Activated CD4-positive, alpha-beta T cell treated with anti-CD3 and anti-CD28 coated beads, Interleukin-2, amount 10 ng/mL, durations not matched to agents 24 days and 14 days (primary cell): Measurements from ENCODE around the gene VGLL3. TPM values are rescaled to one million over a fixed set of nuclear protein-coding genes. Genes with fewer than 3 reads are reported as not detected.
"Not testable (repeated sequence)": the region's sequence is repeated elsewhere in the genome, so short reads cannot be mapped to it uniquely, and the experiment has no call there.

Experiments
- DNase-seq: peaks from one replicate; pipeline ENCODE4 v3.0.0; 2022
- H3K27ac Mint-ChIP-seq: one replicate; pipeline ENCODE4 v1.8.0; 2022; ENCODE audit warnings: mild to moderate bottlenecking, mixed read lengths
- H3K27me3 Mint-ChIP-seq: one replicate; pipeline ENCODE4 v1.8.0; 2022; ENCODE audit warnings: mixed read lengths
- H3K36me3 Mint-ChIP-seq: one replicate; pipeline ENCODE4 v1.8.0; 2022; ENCODE audit warnings: low read depth, mild to moderate bottlenecking, mixed read lengths
- H3K4me1 Mint-ChIP-seq: one replicate; pipeline ENCODE4 v1.8.0; 2021; ENCODE audit warnings: mixed read lengths
- H3K4me3 Mint-ChIP-seq: one replicate; pipeline ENCODE4 v1.8.0; 2022; ENCODE audit warnings: mild to moderate bottlenecking, moderate library complexity, mixed read lengths
- H3K9me3 Mint-ChIP-seq: one replicate; pipeline ENCODE4 v1.8.0; 2021; ENCODE audit warnings: mixed read lengths
- intact Hi-C: fragments of 100-400 bp; cut with micrococcal nuclease; formaldehyde crosslinking; loops from one replicate; pipeline ENCODE4 v1.15.1; 2023
- total RNA-seq: library from RNA; stranded (reverse); gene quantifications from 2 replicates; pipeline ENCODE4 v1.2.3, GENCODE V29; 2022

VGLL3 gene, protein sequence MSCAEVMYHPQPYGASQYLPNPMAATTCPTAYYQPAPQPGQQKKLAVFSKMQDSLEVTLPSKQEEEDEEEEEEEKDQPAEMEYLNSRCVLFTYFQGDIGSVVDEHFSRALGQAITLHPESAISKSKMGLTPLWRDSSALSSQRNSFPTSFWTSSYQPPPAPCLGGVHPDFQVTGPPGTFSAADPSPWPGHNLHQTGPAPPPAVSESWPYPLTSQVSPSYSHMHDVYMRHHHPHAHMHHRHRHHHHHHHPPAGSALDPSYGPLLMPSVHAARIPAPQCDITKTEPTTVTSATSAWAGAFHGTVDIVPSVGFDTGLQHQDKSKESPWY
- not detected in 2 replicates for total RNA-seq

DNA sequence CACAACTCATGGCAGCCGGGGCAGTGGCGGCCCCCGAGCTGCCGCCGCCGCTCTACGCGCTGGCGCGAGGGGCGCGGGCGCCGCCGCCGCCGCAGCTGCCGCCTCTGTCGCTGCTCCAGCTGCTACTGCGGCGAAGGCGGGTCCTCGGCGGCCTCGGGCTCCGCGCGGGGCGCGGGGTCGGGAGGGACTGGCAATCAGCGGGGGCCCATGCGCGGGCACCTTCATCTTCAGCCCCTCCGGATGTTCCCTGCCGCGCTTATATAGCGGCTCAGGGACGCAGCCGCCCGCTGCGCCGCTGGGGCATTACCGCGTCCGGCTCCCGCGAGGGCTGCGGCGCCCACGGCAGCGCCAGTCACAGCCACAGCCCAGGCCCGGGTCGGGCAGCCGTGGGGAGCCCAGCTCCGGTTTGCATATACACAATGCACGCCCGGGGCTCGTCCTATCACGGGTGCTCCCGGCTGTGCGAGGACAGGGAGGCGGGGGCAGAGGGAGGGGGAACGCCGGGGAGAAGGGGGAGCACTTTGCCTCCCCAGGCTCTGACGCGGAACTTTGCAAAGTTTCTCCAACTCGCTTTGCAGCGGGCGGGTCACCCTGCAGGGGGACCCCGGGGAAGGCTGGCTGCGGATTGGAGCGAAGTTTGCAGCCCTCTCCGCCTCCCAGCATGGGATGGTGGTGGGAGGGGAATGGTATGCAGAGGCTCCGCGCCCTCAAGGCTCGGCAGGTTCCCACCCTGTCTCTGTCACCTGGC is at the start of gene VGLL3:
Gene VGLL3, minus strand, starts transcription at position 416 of the 748 bp plus-strand sequence. Its CDS starts 406 bp downstream, at position 10.
- H3K27me3 Mint-ChIP-seq: peaks cover 33% of the 10 kb centered on the region
- H3K27ac Mint-ChIP-seq: no peak within 1 kb of the TSS
- peak within 1 kb of the TSS; percentile 52 for H3K4me3 Mint-ChIP-seq
- no peaks in the 10 kb centered on the region for H3K9me3 Mint-ChIP-seq
- peaks cover 2% of the 10 kb centered on the region for H3K4me1 Mint-ChIP-seq
- DNase-seq: peak; percentile 65
- intact Hi-C loops: no loop called here
- H3K36me3 Mint-ChIP-seq: no peaks in the 10 kb centered on the region

DNA sequence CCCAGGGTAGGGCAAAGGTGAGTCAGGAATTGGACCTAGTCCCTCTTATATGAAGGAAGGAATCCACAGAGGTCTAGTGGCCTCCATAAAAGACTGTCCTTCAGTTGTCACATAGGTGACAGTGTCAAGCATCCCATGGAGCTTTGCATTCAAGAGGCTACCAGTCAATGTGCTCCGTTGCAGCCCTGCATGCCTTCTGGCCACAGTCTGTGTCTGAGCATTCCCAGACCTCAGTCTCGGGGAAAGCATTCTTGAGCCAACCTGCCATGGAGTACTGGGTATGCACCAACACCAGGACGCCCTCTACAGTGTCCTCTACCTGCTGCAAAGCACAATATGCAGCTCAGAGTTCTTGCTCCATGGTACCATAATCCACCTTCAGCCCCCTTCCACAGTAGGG is 46.7 kb upstream of the VGLL3 start:
- H3K27me3 Mint-ChIP-seq: no peaks in the 10 kb centered on the region
- no peaks in the 10 kb centered on the region for H3K9me3 Mint-ChIP-seq
- no peak for DNase-seq
- no peaks in the 10 kb centered on the region for H3K4me1 Mint-ChIP-seq
- no peak overlapping the region for H3K27ac Mint-ChIP-seq
- H3K36me3 Mint-ChIP-seq: no peaks in the 10 kb centered on the region
- H3K4me3 Mint-ChIP-seq: no peak overlapping the region
- intact Hi-C loops: no loop called here

DNA sequence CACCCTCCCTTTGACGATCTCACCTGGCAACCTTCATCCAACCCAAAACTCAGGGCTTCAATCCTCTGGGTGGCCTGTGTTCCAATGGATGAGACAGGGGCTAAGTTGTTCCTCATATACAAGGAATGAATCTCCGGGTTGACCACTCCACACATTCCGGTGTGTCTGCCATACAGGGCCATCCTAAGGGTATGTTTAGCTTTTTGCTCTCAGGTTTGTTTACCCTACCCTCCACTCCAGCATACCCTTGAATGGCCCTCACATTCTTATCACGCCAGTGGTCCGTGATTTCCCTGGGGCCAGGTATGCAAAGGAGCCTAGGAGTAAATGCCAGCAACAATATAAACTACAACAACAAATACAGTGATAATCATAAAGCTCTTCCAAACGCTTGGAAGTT is 45.7 kb upstream of the VGLL3 start:
- no peaks in the 10 kb centered on the region for H3K9me3 Mint-ChIP-seq
- no peaks in the 10 kb centered on the region for H3K36me3 Mint-ChIP-seq
- DNase-seq: no peak
- H3K27ac Mint-ChIP-seq: no peak overlapping the region
- intact Hi-C loops: no loop called here
- no peaks in the 10 kb centered on the region for H3K4me1 Mint-ChIP-seq
- H3K4me3 Mint-ChIP-seq: no peak overlapping the region
- no peaks in the 10 kb centered on the region for H3K27me3 Mint-ChIP-seq

DNA sequence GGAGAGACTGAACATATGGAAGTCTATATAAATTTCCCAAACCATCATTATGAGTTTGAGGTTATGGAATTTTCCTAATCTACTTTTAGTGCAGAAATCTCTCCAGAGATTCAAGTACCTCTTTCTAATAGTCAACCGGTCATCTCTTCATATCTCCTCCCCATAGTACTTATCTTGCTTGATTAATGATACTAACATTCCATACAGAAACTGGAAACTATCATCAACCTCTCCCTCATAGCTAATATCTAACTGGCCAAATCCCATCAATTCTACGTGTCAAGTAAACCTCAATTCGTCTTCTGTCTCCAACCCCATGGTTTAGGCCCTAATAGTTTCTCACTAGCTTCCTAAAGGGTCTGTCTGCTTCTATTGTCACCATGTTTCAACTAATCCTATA is 44.4 kb upstream of the VGLL3 start:
- H3K27ac Mint-ChIP-seq: no peak overlapping the region
- no peaks in the 10 kb centered on the region for H3K36me3 Mint-ChIP-seq
- no peaks in the 10 kb centered on the region for H3K4me1 Mint-ChIP-seq
- H3K9me3 Mint-ChIP-seq: no peaks in the 10 kb centered on the region
- DNase-seq: no peak
- H3K4me3 Mint-ChIP-seq: no peak overlapping the region
- no peaks in the 10 kb centered on the region for H3K27me3 Mint-ChIP-seq
- intact Hi-C loops: no loop called here

DNA sequence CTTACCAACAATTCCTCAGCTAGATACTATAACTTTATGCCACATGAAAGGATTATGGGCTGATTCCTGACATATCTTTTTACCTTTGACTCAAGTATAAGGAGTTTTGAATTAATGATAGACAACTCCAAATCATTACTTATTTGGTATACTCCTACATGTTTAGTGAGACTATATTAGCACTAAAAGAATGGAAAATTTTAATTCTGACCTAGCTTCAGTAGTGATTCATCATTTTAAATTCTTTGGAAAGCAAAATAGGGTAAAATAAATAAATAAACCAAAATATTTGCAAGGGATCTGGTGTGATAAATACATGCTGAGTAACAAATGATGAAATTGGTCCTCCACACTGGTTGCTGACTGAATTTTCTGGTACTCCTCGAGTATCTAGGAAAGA is 42.3 kb upstream of the VGLL3 start:
- Mint-ChIP-seq H3K27ac (no peak overlapping the region), H3K36me3 (no peaks in the 10 kb centered on the region), H3K9me3 (no peaks in the 10 kb centered on the region), H3K4me1 (no peaks in the 10 kb centered on the region), H3K4me3 (no peak overlapping the region), H3K27me3 (no peaks in the 10 kb centered on the region)
- intact Hi-C loops: no loop called here
- no peak for DNase-seq

DNA sequence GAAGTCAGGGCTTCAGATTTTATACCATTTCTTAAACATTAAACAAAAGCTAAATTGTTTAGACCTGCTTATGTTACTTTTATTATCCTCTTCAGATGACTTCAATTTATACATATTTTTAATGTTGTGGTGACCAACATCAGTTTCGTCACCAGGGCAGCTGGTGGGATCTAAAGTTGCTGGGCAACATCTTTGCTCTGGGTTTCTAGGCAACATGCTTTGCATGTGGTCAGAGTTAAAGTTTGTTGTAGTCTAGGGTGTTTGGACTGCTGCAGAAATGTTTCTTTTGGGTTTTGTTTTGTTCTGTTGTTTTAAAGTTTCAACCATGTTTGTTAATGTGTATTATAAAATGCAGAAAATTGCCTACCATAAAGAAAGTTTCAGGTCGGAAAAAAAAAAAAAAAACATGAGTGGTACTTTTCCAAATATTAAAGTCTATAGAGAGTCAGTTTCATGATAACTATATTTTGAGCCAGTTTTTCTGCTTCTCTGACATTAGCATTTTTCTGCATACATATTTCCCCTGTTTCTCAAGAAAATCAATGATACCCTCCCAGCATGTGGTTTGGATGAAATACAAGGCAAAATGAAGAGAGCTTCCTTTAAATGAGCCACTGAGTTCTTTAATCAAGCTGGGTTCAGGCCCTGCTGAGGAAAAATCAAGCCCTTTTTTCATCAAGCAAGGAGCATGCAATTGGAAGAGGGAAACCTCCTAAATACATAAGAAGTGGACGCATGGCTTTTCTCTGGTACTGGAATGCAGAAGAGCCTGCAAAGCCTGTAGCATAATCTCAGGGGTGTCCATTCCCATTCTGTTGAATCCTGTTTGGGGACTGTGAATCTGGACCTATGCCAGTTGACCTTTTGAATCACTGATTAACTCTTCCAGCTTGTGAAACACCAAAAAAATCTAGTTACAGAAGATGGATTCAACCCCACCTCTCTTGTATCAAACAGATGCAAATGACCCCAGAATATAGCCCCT is 35.0 kb upstream of the VGLL3 start:
- Mint-ChIP-seq H3K4me1 (no peaks in the 10 kb centered on the region), H3K27me3 (no peaks in the 10 kb centered on the region), H3K4me3 (no peak overlapping the region), H3K27ac (no peak overlapping the region), H3K9me3 (peaks cover 4% of the 10 kb centered on the region), H3K36me3 (no peaks in the 10 kb centered on the region)
- intact Hi-C loops: no loop called here
- DNase-seq: no peak

DNA sequence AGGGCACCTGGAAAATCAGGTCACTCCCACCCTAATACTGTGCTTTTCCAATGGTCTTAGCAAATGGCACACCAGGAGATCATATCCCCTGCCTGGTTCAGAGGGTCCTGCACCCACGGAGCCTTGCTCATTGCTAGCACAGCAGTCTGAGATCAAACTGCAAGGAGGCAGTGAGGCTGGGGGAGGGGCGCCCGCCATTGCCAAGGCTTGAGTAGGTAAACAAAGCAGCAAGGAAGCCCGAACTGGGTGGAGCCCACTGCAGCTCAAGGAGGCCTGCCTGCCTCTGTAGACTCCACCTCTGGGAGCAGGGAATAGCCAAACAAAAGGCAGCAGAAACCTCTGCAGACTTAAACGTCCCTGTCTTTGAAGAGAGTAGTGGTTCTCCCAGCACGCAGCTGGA is 26.4 kb upstream of the VGLL3 start:
- DNase-seq, H3K4me3 Mint-ChIP-seq, H3K27me3 Mint-ChIP-seq, H3K36me3 Mint-ChIP-seq, H3K27ac Mint-ChIP-seq, intact Hi-C loops, H3K4me1 Mint-ChIP-seq: not testable (repeated sequence)
- peaks cover 12% of the 10 kb centered on the region for H3K9me3 Mint-ChIP-seq

DNA sequence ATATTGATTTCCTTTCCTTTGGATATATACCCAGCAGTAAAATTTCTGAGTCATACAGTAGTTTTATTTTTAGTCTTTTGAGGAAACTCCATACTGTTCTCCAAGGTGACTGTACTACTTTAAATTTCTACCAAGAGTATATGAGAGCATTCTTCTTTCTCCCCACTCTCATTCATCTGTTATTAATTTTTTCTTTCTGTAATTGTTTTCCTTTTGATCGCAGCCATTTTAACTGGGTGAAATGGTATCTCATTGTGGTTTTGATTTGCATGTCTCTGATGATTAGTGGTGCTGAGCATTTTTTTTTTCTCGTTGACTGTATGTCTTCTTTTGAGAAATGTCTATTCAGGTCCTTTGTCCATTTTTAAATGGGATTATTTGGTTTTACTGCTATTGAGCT is 18.3 kb upstream of the VGLL3 start:
- H3K9me3 Mint-ChIP-seq: no peaks in the 10 kb centered on the region
- H3K36me3 Mint-ChIP-seq: no peaks in the 10 kb centered on the region
- no peaks in the 10 kb centered on the region for H3K27me3 Mint-ChIP-seq
- H3K27ac Mint-ChIP-seq: no peak overlapping the region
- H3K4me3 Mint-ChIP-seq: no peak overlapping the region
- no peak for DNase-seq
- intact Hi-C loops: no loop called here
- no peaks in the 10 kb centered on the region for H3K4me1 Mint-ChIP-seq

DNA sequence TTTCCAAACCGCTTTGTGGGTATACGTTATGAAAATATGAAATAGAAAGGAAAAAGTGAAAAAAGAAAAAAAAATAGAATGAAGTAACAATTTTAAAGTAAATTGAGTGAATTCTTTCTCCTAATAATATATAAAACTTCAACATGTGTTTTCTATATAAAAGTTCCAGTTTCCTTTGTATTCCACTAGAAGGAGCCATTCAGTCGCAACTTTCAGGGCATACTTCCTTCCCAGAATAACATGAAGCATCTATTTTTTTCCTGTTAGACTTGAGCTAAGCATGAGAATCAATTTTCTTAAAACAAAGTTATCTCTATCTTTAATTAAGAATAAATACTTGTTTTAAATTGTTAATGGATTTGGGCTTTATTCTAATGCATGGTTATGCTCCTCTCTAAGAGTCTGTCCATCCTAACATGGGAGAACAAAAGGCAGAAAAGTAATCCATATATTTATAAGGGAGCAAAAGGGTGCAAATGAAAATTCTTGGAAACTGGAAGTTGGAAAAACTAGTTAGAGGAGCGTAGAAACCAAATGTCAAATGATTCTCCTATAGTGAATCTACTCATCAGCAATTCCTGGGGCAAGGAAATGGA is 16.0 kb upstream of the VGLL3 start:
- no peaks in the 10 kb centered on the region for H3K27me3 Mint-ChIP-seq
- no peak overlapping the region for H3K4me3 Mint-ChIP-seq
- DNase-seq: no peak
- H3K4me1 Mint-ChIP-seq: no peaks in the 10 kb centered on the region
- H3K27ac Mint-ChIP-seq: no peak overlapping the region
- no peaks in the 10 kb centered on the region for H3K36me3 Mint-ChIP-seq
- intact Hi-C loops: no loop called here
- no peaks in the 10 kb centered on the region for H3K9me3 Mint-ChIP-seq

DNA sequence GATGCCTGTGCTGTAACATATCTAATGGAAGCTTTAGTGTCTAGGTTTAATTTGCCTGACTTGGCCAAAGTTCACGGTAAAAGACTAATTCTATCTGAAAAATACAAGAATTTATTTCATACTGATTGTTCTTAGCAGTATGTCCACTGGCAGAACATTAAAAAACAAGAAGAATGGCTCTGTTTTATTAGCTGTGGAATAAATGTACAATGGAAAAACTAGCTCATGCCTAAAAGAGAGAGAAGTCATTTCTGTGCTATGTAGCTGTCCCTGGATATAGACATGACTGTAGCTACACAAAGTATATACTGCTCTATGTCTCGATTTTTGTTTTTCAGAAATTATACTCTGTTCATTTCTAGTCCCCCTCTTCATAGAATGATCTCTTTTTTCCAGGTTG is 13.9 kb upstream of the VGLL3 start:
- H3K4me3 Mint-ChIP-seq: no peak overlapping the region
- H3K27me3 Mint-ChIP-seq: no peaks in the 10 kb centered on the region
- H3K9me3 Mint-ChIP-seq: no peaks in the 10 kb centered on the region
- DNase-seq: no peak
- no peak overlapping the region for H3K27ac Mint-ChIP-seq
- intact Hi-C loops: no loop called here
- no peaks in the 10 kb centered on the region for H3K36me3 Mint-ChIP-seq
- no peaks in the 10 kb centered on the region for H3K4me1 Mint-ChIP-seq

DNA sequence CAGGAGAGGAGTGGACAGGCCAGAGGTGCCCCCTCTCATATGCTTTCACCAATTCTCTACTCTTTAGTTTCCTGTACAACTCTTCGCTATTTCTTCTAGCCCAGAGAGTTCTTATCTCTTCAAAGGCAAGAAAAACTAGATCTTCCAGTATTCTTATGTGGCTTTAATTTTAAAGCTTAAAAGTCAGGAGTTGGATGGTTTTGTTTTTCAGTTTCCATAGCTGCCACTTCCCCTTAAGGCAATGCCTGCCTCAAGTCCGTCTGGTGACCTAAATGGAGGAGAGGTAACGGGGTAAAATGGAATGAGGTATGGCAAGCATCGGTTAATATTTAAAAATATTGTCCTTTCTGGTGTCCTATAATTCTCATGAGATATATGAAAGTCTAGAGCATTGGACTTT is 11.4 kb upstream of the VGLL3 start:
- H3K36me3 Mint-ChIP-seq: no peaks in the 10 kb centered on the region
- H3K4me3 Mint-ChIP-seq: no peak overlapping the region
- no peak overlapping the region for H3K27ac Mint-ChIP-seq
- no peaks in the 10 kb centered on the region for H3K9me3 Mint-ChIP-seq
- intact Hi-C loops: no loop called here
- no peaks in the 10 kb centered on the region for H3K27me3 Mint-ChIP-seq
- DNase-seq: no peak
- H3K4me1 Mint-ChIP-seq: no peaks in the 10 kb centered on the region

DNA sequence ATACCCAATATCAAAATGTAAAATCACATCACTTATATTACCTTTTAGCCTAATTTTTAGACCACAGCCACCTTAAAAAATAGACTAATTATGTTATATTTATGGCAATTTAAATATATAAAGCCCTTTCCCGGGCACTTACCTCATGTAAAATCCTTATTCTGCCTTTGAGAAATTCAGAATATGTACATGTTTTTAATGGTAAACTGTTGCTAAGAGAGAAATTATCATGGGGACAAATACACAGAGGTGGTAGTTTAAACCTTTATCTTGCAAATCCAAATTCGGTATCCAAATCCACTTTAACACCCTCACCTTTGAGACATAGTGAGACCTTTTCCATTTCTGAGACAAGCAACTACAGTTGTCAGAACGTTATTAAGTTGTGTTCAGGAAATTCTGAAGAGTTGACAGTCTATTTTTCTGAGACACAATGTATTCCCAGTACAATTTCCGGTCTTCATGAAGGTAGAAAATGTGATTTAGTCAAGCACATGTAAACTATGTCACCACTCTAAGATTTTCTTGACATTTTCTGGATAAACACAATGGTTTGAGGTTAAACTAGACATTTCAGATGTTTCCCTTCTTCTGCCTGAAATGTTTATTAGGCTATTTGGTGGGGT is 10.6 kb upstream of the VGLL3 start:
- H3K36me3 Mint-ChIP-seq: no peaks in the 10 kb centered on the region
- no peaks in the 10 kb centered on the region for H3K27me3 Mint-ChIP-seq
- H3K9me3 Mint-ChIP-seq: no peaks in the 10 kb centered on the region
- no peaks in the 10 kb centered on the region for H3K4me1 Mint-ChIP-seq
- no peak overlapping the region for H3K4me3 Mint-ChIP-seq
- H3K27ac Mint-ChIP-seq: no peak overlapping the region
- intact Hi-C loops: no loop called here
- no peak for DNase-seq

DNA sequence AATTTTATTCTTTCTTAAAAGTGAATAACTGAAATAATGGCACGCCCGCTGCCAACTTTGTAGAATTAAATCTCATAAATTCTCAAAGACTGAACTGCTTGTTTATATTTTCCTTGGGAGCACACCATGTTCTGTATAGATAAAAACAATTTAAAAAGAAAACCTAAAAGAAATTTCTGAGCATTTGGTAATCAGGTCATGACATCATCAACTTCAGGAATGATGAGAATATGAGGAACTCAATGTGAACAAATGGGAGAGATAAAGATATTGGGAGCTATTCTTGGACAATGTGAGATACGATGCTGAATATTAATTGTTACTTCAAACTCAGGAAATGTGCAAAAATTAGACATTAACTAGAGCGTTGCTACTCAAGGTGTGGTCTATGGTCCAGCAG is 10.0 kb upstream of the VGLL3 start:
- no peak overlapping the region for H3K27ac Mint-ChIP-seq
- H3K4me3 Mint-ChIP-seq: no peak overlapping the region
- H3K27me3 Mint-ChIP-seq: no peaks in the 10 kb centered on the region
- no peaks in the 10 kb centered on the region for H3K36me3 Mint-ChIP-seq
- H3K4me1 Mint-ChIP-seq: no peaks in the 10 kb centered on the region
- intact Hi-C loops: no loop called here
- DNase-seq: no peak
- H3K9me3 Mint-ChIP-seq: no peaks in the 10 kb centered on the region
